Heart left ventricle (tissue), 16 donors: ENCODE results near the gene STEAP3. TPM values are rescaled to one million over a fixed set of nuclear protein-coding genes. Genes with fewer than 3 reads are reported as not detected.

Source experiments
- ATAC-seq, 4 donors: fragments of 200-7000 bp; cut with Tn5 transposase; one replicate each; pipeline ENCODE4 v1.9.1; 2020 to 2022; ENCODE audit warnings: moderate library complexity in 4 of 4, mild to moderate bottlenecking in 3 of 4, moderate number of reproducible peaks in 1 of 4
- DNase-seq, 5 donors: peaks; one replicate each; pipeline ENCODE4 v3.0.0-alpha.2; 2020
- H3K27ac ChIP-seq, 12 donors: fragments of 200-600 bp; sonication (generic) in 4 of 12; one replicate each; pipeline versions ENCODE4 v1.5.0 to v1.8.0; 2016 to 2022; ENCODE audit warnings: mild to moderate bottlenecking in 2 of 12
- H3K27me3 ChIP-seq, 9 donors: fragments of 200-600 bp; sonication (generic) in 2 of 9; one replicate each; pipeline versions ENCODE4 v1.5.1 to v1.8.0; 2016 to 2022; ENCODE audit warnings: mild to moderate bottlenecking in 3 of 9
- H3K36me3 ChIP-seq, 9 donors: fragments of 200-600 bp; sonication (generic) in 2 of 9; one replicate each; pipeline versions ENCODE4 v1.5.0 to v1.8.0; 2018 to 2022; ENCODE audit warnings: mild to moderate bottlenecking in 2 of 9
- H3K4me1 ChIP-seq, 12 donors: fragments of 200-600 bp; sonication (generic) in 4 of 12; one replicate each; pipeline versions ENCODE4 v1.5.0 to v1.8.0; 2016 to 2022; ENCODE audit warnings: mild to moderate bottlenecking in 3 of 12
- H3K4me3 ChIP-seq, 12 donors: fragments of 200-600 bp; sonication (generic) in 4 of 12; one replicate each; pipeline versions ENCODE4 v1.5.0 to v1.8.0; 2017 to 2022; ENCODE audit warnings: mild to moderate bottlenecking in 9 of 12, moderate library complexity in 4 of 12
- H3K9me3 ChIP-seq, 12 donors: fragments of 200-600 bp; sonication (generic) in 4 of 12; one replicate each; pipeline versions ENCODE4 v1.5.0 to v1.8.0; 2016 to 2022; ENCODE audit warnings: mild to moderate bottlenecking in 1 of 12
- CTCF ChIP-seq, 12 donors: fragments of 200-600 bp; sonication (generic) in 4 of 12; IDR thresholded peaks; one replicate each; pipeline versions ENCODE4 v1.5.0 to v1.8.0; 2018 to 2022; ENCODE audit warnings: antibody characterized with exemption in 12 of 12, mild to moderate bottlenecking in 5 of 12
- POLR2A ChIP-seq, 2 donors: fragments of 450-650 bp; IDR thresholded peaks; one replicate each; pipeline ENCODE4 v1.6.1; 2017; ENCODE audit warnings: antibody characterized with exemption in 2 of 2, mild to moderate bottlenecking in 2 of 2, moderate library complexity in 2 of 2
- WGBS, 4 donors: extraction: QIAGEN DNeasy Blood & Tissue Kit in 2 of 4; methylation state at CpG; one replicate each; pipeline versions ENCODE4 v1.1.5 to v1.1.7; 2013 to 2018; 5-methylcytosine and 5-hydroxymethylcytosine counted together
- intact Hi-C, 10 donors: fragments of 100-400 bp; cut with DNase I; formaldehyde crosslinking; loops; one replicate each; pipeline versions ENCODE4 v1.11.1 to v1.14.2; 2022
- polyA plus RNA-seq, 2 donors: library from polyadenylated mRNA; stranded (reverse); fragments of 200-250 nt; gene quantifications; one replicate each; pipeline ENCODE4 v1.2.3, GENCODE V29; 2013
- total RNA-seq, 9 donors: library from RNA; depleted of rRNA in 2 of 9; stranded (reverse); fragments of >200 nt in 2 of 9; fragmentation: NEBNext Ultra II Directional in 3 of 9; extraction: Animal tissue kit (Norgen Biotek cat#: 25700) in 3 of 9; gene quantifications; one replicate each; pipeline versions ENCODE4 v1.1.0 to v1.2.4, GENCODE V29; 2016 to 2023
- donor health status: ischemic (EF 13 %, LVEDD 7.1; RV severe dilation, severe dysfunction).
- donor health status: healthy with polysubstance abuse.
- donor health status: DM: no; HTN: yes; CAD: no.
- donor health status: DM: no; HTN: no; CAD: no.
- donor health status: ischemic (EF 25% LVEDD 6.9; RV normal size, moderate dysfunction).
- donor health status: ischemic (EF 25% LVEDD 5.7; RV mildly dilated, moderate dysfunction).
- donor health status: healthy.
- donor health status: DM: yes; HTN: yes; CAD: no.
- donor health status: ischemic (EF 35%, LVEDD 5.7; RV mildly dilated, moderate dysfunction).
- donor health status: nonischemic (EF 11% LVEDD 7.7; RV severe dilation, severe dysfunction).
- donor health status: DM: yes; HTN: yes; CAD: no.
- donor health status: PGD.
- donor health status: ischemic (EF 29% LVEDD 5.4; RV normal size, mild dysfunction).
- donor health status: nonischemic (EF 23%, LVEDD 6.1; RV moderate dilation, normal function).

STEAP3 gene
- total and polyA plus RNA-seq, 11 donors = 4.9 to 38.5 (median 11.1) TPM

- no peak overlapping the region for H3K4me3 ChIP-seq
- intact Hi-C loops = no loop called here
- H3K36me3 ChIP-seq = no peaks in the 10 kb centered on the region
- no peaks in the 10 kb centered on the region for H3K9me3 ChIP-seq
- H3K27me3 ChIP-seq = peaks cover 0 to 17% (median 0%) of the 10 kb centered on the region in 9 donors
- DNase-seq (no peak), ATAC-seq (no peak)
- 84 to 89% (median 87%) methylated on average over 5 of the region's 5 CpGs for WGBS, 4 donors
- peaks cover 0 to 4% (median 0%) of the 10 kb centered on the region in 12 donors for H3K4me1 ChIP-seq
- no peak for TF ChIP-seq CTCF (IDR thresholded peaks at IDR 0.05)
- no peak for TF ChIP-seq POLR2A (IDR thresholded peaks at IDR 0.05)
- H3K27ac ChIP-seq = no peak overlapping the region
Observed at GRCh38 chr2:119195001-119195400, 28.6 kb upstream of the STEAP3 start.

- no peaks in the 10 kb centered on the region for H3K9me3 ChIP-seq
- no peak for DNase-seq
- intact Hi-C loops = no loop called here
- no peaks in the 10 kb centered on the region for H3K36me3 ChIP-seq
- TF ChIP-seq CTCF (IDR thresholded peaks at IDR 0.05) (no peak), POLR2A (IDR thresholded peaks at IDR 0.05) (no peak)
- H3K4me3 ChIP-seq = no peak overlapping the region
- H3K4me1 ChIP-seq = peaks cover 0 to 4% (median 0%) of the 10 kb centered on the region in 12 donors
- peaks cover 0 to 16% (median 0%) of the 10 kb centered on the region in 9 donors for H3K27me3 ChIP-seq
- no peak overlapping the region for H3K27ac ChIP-seq
- ATAC-seq = no peak
- WGBS, 4 donors = 27 to 38% (median 31%) methylated on average over 2 of the region's 2 CpGs
Observed at GRCh38 chr2:119195887-119196286, 27.7 kb upstream of the STEAP3 start.

GRCh38 chr2:119196301-119197125 lies 27.1 kb upstream of the STEAP3 start:
- H3K36me3 ChIP-seq = no peaks in the 10 kb centered on the region
- H3K27me3 ChIP-seq = peaks cover 0 to 16% (median 0%) of the 10 kb centered on the region in 9 donors
- H3K4me1 ChIP-seq = peaks cover 0 to 4% (median 0%) of the 10 kb centered on the region in 12 donors
- no peaks in the 10 kb centered on the region for H3K9me3 ChIP-seq
- 56 to 63% (median 60%) methylated on average over 7 of the region's 7 CpGs for WGBS, 4 donors
- DNase-seq = no peak
- intact Hi-C loops = no loop called here
- TF ChIP-seq POLR2A (IDR thresholded peaks at IDR 0.05) = no peak
- no peak for TF ChIP-seq CTCF (IDR thresholded peaks at IDR 0.05)
- H3K4me3 ChIP-seq = no peak overlapping the region
- no peak for ATAC-seq
- no peak overlapping the region for H3K27ac ChIP-seq

GRCh38 chr2:119197126-119197405 lies 26.6 kb upstream of the STEAP3 start:
- TF ChIP-seq POLR2A (IDR thresholded peaks at IDR 0.05) = no peak
- no peak for TF ChIP-seq CTCF (IDR thresholded peaks at IDR 0.05)
- peaks cover 0 to 4% (median 0%) of the 10 kb centered on the region in 12 donors for H3K4me1 ChIP-seq
- no peak overlapping the region for H3K27ac ChIP-seq
- peaks cover 0 to 16% (median 0%) of the 10 kb centered on the region in 9 donors for H3K27me3 ChIP-seq
- DNase-seq (no peak), ATAC-seq (no peak)
- H3K4me3 ChIP-seq = no peak overlapping the region
- H3K9me3 ChIP-seq = no peaks in the 10 kb centered on the region
- intact Hi-C loops = no loop called here
- no peaks in the 10 kb centered on the region for H3K36me3 ChIP-seq
